ENCODE data around the gene FAM117A. TPM values are rescaled to one million over a fixed set of nuclear protein-coding genes. Genes with fewer than 3 reads are reported as not detected.
"Not testable (repeated sequence)": the region's sequence is repeated elsewhere in the genome, so short reads cannot be mapped to it uniquely, and the experiment has no call there.

FAM117A gene
- total RNA-seq, 2 donors from 2014 or later = 30.9 to 46.4 TPM

- peaks cover 11% of the 10 kb centered on the region for H3K4me1 ChIP-seq (replicated peaks)
- no peaks in the 10 kb centered on the region for H3K9me3 ChIP-seq
- H3K36me3 ChIP-seq = no peaks in the 10 kb centered on the region
- no peak overlapping the region for H3K27ac ChIP-seq
- DNase-seq (ENCODE audit: low spot score) = no peak
- H3K27me3 ChIP-seq (replicated peaks; ENCODE audit: insufficient read depth) = no peaks in the 10 kb centered on the region
- TF ChIP-seq POLR2A (IDR thresholded peaks at IDR 0.05) (no peak), POLR2AphosphoS5 (IDR thresholded peaks at IDR 0.05) (no peak), CTCF (IDR thresholded peaks at IDR 0.05) (no peak)
- intact Hi-C loops (cut with DNase I) = no loop called here
- H3K4me3 ChIP-seq = no peak overlapping the region
Measured at GRCh38 chr17:49674507-49674906, 89.4 kb downstream of the FAM117A start.

- H3K4me3 ChIP-seq; DNase-seq (ENCODE audit: low spot score); H3K27me3 ChIP-seq (replicated peaks; ENCODE audit: insufficient read depth); H3K36me3 ChIP-seq; H3K27ac ChIP-seq; H3K9me3 ChIP-seq; intact Hi-C loops (cut with DNase I): not testable (repeated sequence)
- WGBS = 88% methylated on average over 6 of the region's 6 CpGs
- peaks cover 11% of the 10 kb centered on the region for H3K4me1 ChIP-seq (replicated peaks)
Measured at GRCh38 chr17:49673679-49674078, 90.3 kb downstream of the FAM117A start.

- H3K9me3 ChIP-seq = no peaks in the 10 kb centered on the region
- no peak for DNase-seq (ENCODE audit: low spot score)
- TF ChIP-seq CTCF (IDR thresholded peaks at IDR 0.05) (no peak), POLR2AphosphoS5 (IDR thresholded peaks at IDR 0.05) (no peak), POLR2A (IDR thresholded peaks at IDR 0.05) (no peak)
- peaks cover 2% of the 10 kb centered on the region for H3K4me1 ChIP-seq (replicated peaks)
- peak overlapping the region; percentile 4 to 41 for H3K27ac ChIP-seq
- no peak overlapping the region for H3K4me3 ChIP-seq
- H3K27me3 ChIP-seq (replicated peaks; ENCODE audit: insufficient read depth) = no peaks in the 10 kb centered on the region
- intact Hi-C loops (cut with DNase I) = no loop called here
- WGBS = 52% methylated on average over 4 of the region's 4 CpGs
- H3K36me3 ChIP-seq = no peaks in the 10 kb centered on the region
Measured at GRCh38 chr17:49670641-49671040, 93.3 kb downstream of the FAM117A start.

- WGBS = 38% methylated on average over 1 of the region's 1 CpG
- TF ChIP-seq CTCF (IDR thresholded peaks at IDR 0.05) = no peak
- TF ChIP-seq POLR2AphosphoS5 (IDR thresholded peaks at IDR 0.05) = no peak
- TF ChIP-seq POLR2A (IDR thresholded peaks at IDR 0.05) = no peak
- no peak overlapping the region for H3K4me3 ChIP-seq
Measured at GRCh38 chr17:49670002-49670401, 93.9 kb downstream of the FAM117A start.

GRCh38 chr17:49667854-49668253 is 96.1 kb downstream of the FAM117A start:
- H3K4me1 ChIP-seq (replicated peaks) = no peaks in the 10 kb centered on the region
- DNase-seq (ENCODE audit: low spot score) = no peak
- no peak overlapping the region for H3K4me3 ChIP-seq
- H3K27me3 ChIP-seq (replicated peaks; ENCODE audit: insufficient read depth) = no peaks in the 10 kb centered on the region
- H3K9me3 ChIP-seq = no peaks in the 10 kb centered on the region
- intact Hi-C loops (cut with DNase I) = no loop called here
- WGBS = 82% methylated on average over 2 of the region's 2 CpGs
- H3K27ac ChIP-seq = no peak overlapping the region
- TF ChIP-seq POLR2AphosphoS5 (IDR thresholded peaks at IDR 0.05) (no peak), POLR2A (IDR thresholded peaks at IDR 0.05) (no peak), CTCF (IDR thresholded peaks at IDR 0.05) (no peak)
- H3K36me3 ChIP-seq = no peaks in the 10 kb centered on the region

More at GRCh38 chr17:49670002-49670401, 93.9 kb downstream of the FAM117A start:
- Histone ChIP-seq H3K27ac (peak overlapping the region; percentile 4 to 41), H3K9me3 (no peaks in the 10 kb centered on the region), H3K27me3 (replicated peaks; ENCODE audit: insufficient read depth) (no peaks in the 10 kb centered on the region), H3K36me3 (no peaks in the 10 kb centered on the region), H3K4me1 (replicated peaks) (peaks cover 2% of the 10 kb centered on the region)
- intact Hi-C loops (cut with DNase I) = no loop called here
- no peak for DNase-seq (ENCODE audit: low spot score)
